ENCODE measurements around the gene DOCK3.
A peak's percentile ranks its signal among the peaks of the same experiment; 100 is the strongest.
"Not testable (repeated sequence)": the region's sequence is repeated elsewhere in the genome, so short reads cannot be mapped to it uniquely, and the experiment has no call there.

Gene DOCK3

GRCh38 chr3:50749822-50750221 is 75.1 kb downstream of the DOCK3 start:
- Histone ChIP-seq H4K5ac (ENCODE audit: low read length) (no peak overlapping the region), H2BK15ac (replicated peaks; ENCODE audit: low read depth) (no peak overlapping the region), H2BK5ac (ENCODE audit: low read length) (no peak overlapping the region), H3K56ac (ENCODE audit: low read length) (no peak overlapping the region), H3K79me1 (ENCODE audit: low read length) (no peaks in the 10 kb centered on the region), H3K4ac (ENCODE audit: low read depth, low read length) (no peak overlapping the region), H3K4me2 (ENCODE audit: low read length) (no peak overlapping the region), H3K36me3 (ENCODE audit: control insufficient read depth, insufficient read depth, low read length) (no peaks in the 10 kb centered on the region), H2BK120ac (ENCODE audit: low read depth, low read length) (no peak overlapping the region), H4K8ac (ENCODE audit: low read depth, low read length) (no peak overlapping the region), H3K23ac (ENCODE audit: low read length) (no peak overlapping the region), H3K18ac (ENCODE audit: low read length) (no peak overlapping the region), H2AK5ac (ENCODE audit: low read length) (no peak overlapping the region), H3K27me3 (ENCODE audit: insufficient read depth, low read length, poor library complexity) (no peaks in the 10 kb centered on the region), H3K9ac (ENCODE audit: low read length) (no peak overlapping the region), H3K79me2 (ENCODE audit: control insufficient read depth, insufficient read depth, low read length) (no peaks in the 10 kb centered on the region), H3K27ac (ENCODE audit: low read depth, low read length) (no peak overlapping the region), H3K4me1 (ENCODE audit: control insufficient read depth, low read depth, low read length) (no peaks in the 10 kb centered on the region), H3K4me3 (ENCODE audit: low read length) (no peak overlapping the region)
- DNase-seq, result peak; percentile 58
- WGBS (ENCODE audit: extremely low coverage, insufficient coverage, low lambda C conversion rate), result no CpG with 5 or more reads among the region's 5 CpGs

- Histone ChIP-seq H3K4me1 (ENCODE audit: control insufficient read depth, low read depth, low read length) (no peaks in the 10 kb centered on the region), H3K18ac (ENCODE audit: low read length) (no peak overlapping the region), H3K4me3 (ENCODE audit: low read length) (no peak overlapping the region), H2BK120ac (ENCODE audit: low read depth, low read length) (no peak overlapping the region), H4K5ac (ENCODE audit: low read length) (no peak overlapping the region), H2BK5ac (ENCODE audit: low read length) (no peak overlapping the region), H3K27me3 (ENCODE audit: insufficient read depth, low read length, poor library complexity) (no peaks in the 10 kb centered on the region), H3K4me2 (ENCODE audit: low read length) (no peak overlapping the region), H3K56ac (ENCODE audit: low read length) (no peak overlapping the region), H2BK15ac (replicated peaks; ENCODE audit: low read depth) (no peak overlapping the region), H3K79me2 (ENCODE audit: control insufficient read depth, insufficient read depth, low read length) (no peaks in the 10 kb centered on the region), H2AK5ac (ENCODE audit: low read length) (no peak overlapping the region), H3K36me3 (ENCODE audit: control insufficient read depth, insufficient read depth, low read length) (no peaks in the 10 kb centered on the region), H3K9ac (ENCODE audit: low read length) (no peak overlapping the region), H3K4ac (ENCODE audit: low read depth, low read length) (no peak overlapping the region), H4K8ac (ENCODE audit: low read depth, low read length) (no peak overlapping the region), H3K23ac (ENCODE audit: low read length) (no peak overlapping the region), H3K27ac (ENCODE audit: low read depth, low read length) (no peak overlapping the region), H3K79me1 (ENCODE audit: low read length) (no peaks in the 10 kb centered on the region)
- no peak for DNase-seq
- no CpG with 5 or more reads among the region's 5 CpGs for WGBS (ENCODE audit: extremely low coverage, insufficient coverage, low lambda C conversion rate)
Observed at GRCh38 chr3:50759015-50759414, 84.3 kb downstream of the DOCK3 start.

GRCh38 chr3:50777680-50778079 is 103.0 kb downstream of the DOCK3 start:
- H3K27me3 ChIP-seq (ENCODE audit: insufficient read depth, low read length, poor library complexity), result no peaks in the 10 kb centered on the region
- H3K4ac ChIP-seq (ENCODE audit: low read depth, low read length), result no peak overlapping the region
- no peak overlapping the region for H3K9ac ChIP-seq (ENCODE audit: low read length)
- no peak overlapping the region for H3K4me2 ChIP-seq (ENCODE audit: low read length)
- H2BK5ac ChIP-seq (ENCODE audit: low read length), result no peak overlapping the region
- H3K56ac ChIP-seq (ENCODE audit: low read length), result no peak overlapping the region
- H4K8ac ChIP-seq (ENCODE audit: low read depth, low read length), result no peak overlapping the region
- no peak overlapping the region for H3K4me3 ChIP-seq (ENCODE audit: low read length)
- no peaks in the 10 kb centered on the region for H3K4me1 ChIP-seq (ENCODE audit: control insufficient read depth, low read depth, low read length)
- no peak for DNase-seq
- WGBS (ENCODE audit: extremely low coverage, insufficient coverage, low lambda C conversion rate), result no CpG with 5 or more reads among the region's 1 CpG
- H2AK5ac ChIP-seq (ENCODE audit: low read length), result no peak overlapping the region
- no peak overlapping the region for H3K27ac ChIP-seq (ENCODE audit: low read depth, low read length)
- no peaks in the 10 kb centered on the region for H3K79me1 ChIP-seq (ENCODE audit: low read length)
- H3K79me2 ChIP-seq (ENCODE audit: control insufficient read depth, insufficient read depth, low read length), result no peaks in the 10 kb centered on the region
- no peak overlapping the region for H2BK15ac ChIP-seq (replicated peaks; ENCODE audit: low read depth)
- H4K5ac ChIP-seq (ENCODE audit: low read length), result no peak overlapping the region
- H3K36me3 ChIP-seq (ENCODE audit: control insufficient read depth, insufficient read depth, low read length), result no peaks in the 10 kb centered on the region
- H3K18ac ChIP-seq (ENCODE audit: low read length), result no peak overlapping the region
- H2BK120ac ChIP-seq (ENCODE audit: low read depth, low read length), result no peak overlapping the region
- no peak overlapping the region for H3K23ac ChIP-seq (ENCODE audit: low read length)

GRCh38 chr3:50781766-50782165 is 107.0 kb downstream of the DOCK3 start:
- not testable (repeated sequence) for H3K4ac ChIP-seq (ENCODE audit: low read depth, low read length); H2BK5ac ChIP-seq (ENCODE audit: low read length); H3K18ac ChIP-seq (ENCODE audit: low read length); H3K27me3 ChIP-seq (ENCODE audit: insufficient read depth, low read length, poor library complexity); H3K9ac ChIP-seq (ENCODE audit: low read length); H2BK120ac ChIP-seq (ENCODE audit: low read depth, low read length); H3K79me1 ChIP-seq (ENCODE audit: low read length); H3K4me1 ChIP-seq (ENCODE audit: control insufficient read depth, low read depth, low read length); H2AK5ac ChIP-seq (ENCODE audit: low read length); H3K4me3 ChIP-seq (ENCODE audit: low read length); H3K56ac ChIP-seq (ENCODE audit: low read length); DNase-seq; H3K27ac ChIP-seq (ENCODE audit: low read depth, low read length); H2BK15ac ChIP-seq (replicated peaks; ENCODE audit: low read depth); H3K36me3 ChIP-seq (ENCODE audit: control insufficient read depth, insufficient read depth, low read length); H3K79me2 ChIP-seq (ENCODE audit: control insufficient read depth, insufficient read depth, low read length); H3K23ac ChIP-seq (ENCODE audit: low read length); H3K4me2 ChIP-seq (ENCODE audit: low read length); H4K5ac ChIP-seq (ENCODE audit: low read length); H4K8ac ChIP-seq (ENCODE audit: low read depth, low read length)
- WGBS (ENCODE audit: extremely low coverage, insufficient coverage, low lambda C conversion rate), result no CpG with 5 or more reads among the region's 3 CpGs

GRCh38 chr3:50786631-50787030 is 111.9 kb downstream of the DOCK3 start:
- WGBS (ENCODE audit: extremely low coverage, insufficient coverage, low lambda C conversion rate), result no CpG with 5 or more reads among the region's 5 CpGs
- no peaks in the 10 kb centered on the region for H3K27me3 ChIP-seq (ENCODE audit: insufficient read depth, low read length, poor library complexity)
- H3K79me2 ChIP-seq (ENCODE audit: control insufficient read depth, insufficient read depth, low read length), result no peaks in the 10 kb centered on the region
- no peak for DNase-seq
- no peak overlapping the region for H3K23ac ChIP-seq (ENCODE audit: low read length)
- no peak overlapping the region for H3K9ac ChIP-seq (ENCODE audit: low read length)
- H3K4ac ChIP-seq (ENCODE audit: low read depth, low read length), result no peak overlapping the region
- H2AK5ac ChIP-seq (ENCODE audit: low read length), result no peak overlapping the region
- H2BK120ac ChIP-seq (ENCODE audit: low read depth, low read length), result no peak overlapping the region
- no peak overlapping the region for H2BK5ac ChIP-seq (ENCODE audit: low read length)
- no peak overlapping the region for H2BK15ac ChIP-seq (replicated peaks; ENCODE audit: low read depth)
- no peaks in the 10 kb centered on the region for H3K79me1 ChIP-seq (ENCODE audit: low read length)
- no peak overlapping the region for H3K4me3 ChIP-seq (ENCODE audit: low read length)
- no peak overlapping the region for H3K56ac ChIP-seq (ENCODE audit: low read length)
- H4K8ac ChIP-seq (ENCODE audit: low read depth, low read length), result no peak overlapping the region
- H3K4me1 ChIP-seq (ENCODE audit: control insufficient read depth, low read depth, low read length), result peaks cover 2% of the 10 kb centered on the region
- H3K36me3 ChIP-seq (ENCODE audit: control insufficient read depth, insufficient read depth, low read length), result no peaks in the 10 kb centered on the region
- H3K18ac ChIP-seq (ENCODE audit: low read length), result no peak overlapping the region
- H3K27ac ChIP-seq (ENCODE audit: low read depth, low read length), result no peak overlapping the region
- H3K4me2 ChIP-seq (ENCODE audit: low read length), result no peak overlapping the region
- H4K5ac ChIP-seq (ENCODE audit: low read length), result no peak overlapping the region

GRCh38 chr3:50790894-50791293 is 116.2 kb downstream of the DOCK3 start:
- H3K9ac ChIP-seq (ENCODE audit: low read length); H2BK5ac ChIP-seq (ENCODE audit: low read length); H3K4ac ChIP-seq (ENCODE audit: low read depth, low read length); DNase-seq; H3K23ac ChIP-seq (ENCODE audit: low read length); H3K18ac ChIP-seq (ENCODE audit: low read length); H3K27ac ChIP-seq (ENCODE audit: low read depth, low read length); H3K56ac ChIP-seq (ENCODE audit: low read length); H4K5ac ChIP-seq (ENCODE audit: low read length); H3K27me3 ChIP-seq (ENCODE audit: insufficient read depth, low read length, poor library complexity); H2BK15ac ChIP-seq (replicated peaks; ENCODE audit: low read depth); H3K79me2 ChIP-seq (ENCODE audit: control insufficient read depth, insufficient read depth, low read length); H3K4me2 ChIP-seq (ENCODE audit: low read length); H3K4me1 ChIP-seq (ENCODE audit: control insufficient read depth, low read depth, low read length); H2BK120ac ChIP-seq (ENCODE audit: low read depth, low read length); H3K79me1 ChIP-seq (ENCODE audit: low read length); H2AK5ac ChIP-seq (ENCODE audit: low read length); H4K8ac ChIP-seq (ENCODE audit: low read depth, low read length); H3K4me3 ChIP-seq (ENCODE audit: low read length); H3K36me3 ChIP-seq (ENCODE audit: control insufficient read depth, insufficient read depth, low read length): not testable (repeated sequence)
- no CpG with 5 or more reads among the region's 3 CpGs for WGBS (ENCODE audit: extremely low coverage, insufficient coverage, low lambda C conversion rate)

Measured in mesendoderm (in vitro differentiated cells).